HG03025 (cell line): ENCODE measurements around the gene SIGLEC6.

Source experiments
- ATAC-seq: cut with Tn5 transposase; IDR thresholded peaks from one replicate; pipeline ENCODE4 v1.9.1; 2021; ENCODE audit warnings: mild to moderate bottlenecking, moderate library complexity; ENCODE audit not compliant: unreplicated experiment, low FRiP score

The SIGLEC6 gene

GRCh38 chr19:51478381-51479234 is 52.9 kb downstream of the SIGLEC6 start, which contains the start of gene CEACAM18:
TSS of gene CEACAM18 (plus strand) at chr19:51478539.
- ATAC-seq: no peak

DNA sequence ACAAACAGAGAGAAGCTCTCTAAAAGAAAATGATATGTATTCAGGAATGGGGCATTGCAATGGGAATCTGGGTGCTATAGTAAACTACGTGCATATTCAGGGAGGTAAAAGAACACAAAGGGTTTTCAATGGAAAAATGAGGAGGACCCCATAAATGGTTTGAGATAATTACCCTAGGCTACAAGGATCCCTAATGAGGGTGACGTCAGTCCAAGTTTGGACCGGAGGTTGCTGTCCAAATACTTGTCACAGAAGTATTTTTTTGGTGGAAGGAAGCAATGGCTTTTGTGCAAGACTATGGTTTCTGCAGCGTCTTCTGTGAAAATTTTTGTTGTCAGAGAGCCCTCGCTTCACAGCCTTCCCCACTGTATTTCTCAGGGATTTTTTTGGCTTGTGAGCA is 54.1 kb downstream of the SIGLEC6 start:
- no peak for ATAC-seq

DNA sequence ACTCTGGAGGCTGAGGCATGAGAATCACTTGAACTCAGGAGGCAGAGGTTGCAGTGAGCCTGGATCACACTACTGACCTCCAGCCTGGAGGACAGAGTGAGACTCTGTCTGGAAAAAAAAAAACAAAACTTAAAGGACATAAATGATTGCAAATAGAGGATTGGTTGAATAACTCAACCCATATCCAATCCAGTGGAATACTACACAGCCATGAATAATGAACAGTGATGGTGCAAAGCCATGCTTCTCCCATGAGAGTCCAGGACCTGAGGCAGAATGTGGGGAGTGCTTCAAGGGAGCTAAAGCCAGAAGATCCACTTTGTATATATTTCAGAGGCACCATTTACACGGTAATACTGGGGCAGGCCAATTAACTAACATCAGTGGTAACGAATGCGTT is 55.3 kb downstream of the SIGLEC6 start:
- ATAC-seq: no peak

- no peak for ATAC-seq
These were observed 58.3 kb downstream of the SIGLEC6 start for GRCh38 chr19:51473009-51473707.

- no peak for ATAC-seq
These were observed 58.9 kb downstream of the SIGLEC6 start for GRCh38 chr19:51472607-51473006.

GRCh38 chr19:51471527-51471926 is 59.9 kb downstream of the SIGLEC6 start:
- no peak for ATAC-seq

- no peak for ATAC-seq
These were observed 60.5 kb downstream of the SIGLEC6 start for GRCh38 chr19:51470966-51471365.

DNA sequence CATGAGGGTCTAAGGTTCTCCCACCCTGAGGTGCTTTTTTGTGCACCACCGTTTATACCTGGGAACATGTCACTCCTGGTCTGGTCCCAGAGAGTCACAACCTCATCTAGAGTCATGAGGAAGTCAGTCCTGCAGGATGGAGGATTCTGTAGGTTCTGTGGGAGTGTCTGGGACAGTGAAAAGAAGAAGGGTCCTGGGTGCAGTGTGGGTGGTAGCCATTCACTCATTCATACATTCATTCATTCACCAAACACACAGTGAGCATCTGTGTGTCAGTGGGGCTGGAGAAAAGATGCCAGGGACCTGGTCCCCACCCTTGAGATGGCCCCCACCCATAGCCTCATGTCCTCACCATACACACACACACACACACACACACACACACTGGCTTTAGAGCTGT is 61.8 kb downstream of the SIGLEC6 start:
- no peak for ATAC-seq

DNA sequence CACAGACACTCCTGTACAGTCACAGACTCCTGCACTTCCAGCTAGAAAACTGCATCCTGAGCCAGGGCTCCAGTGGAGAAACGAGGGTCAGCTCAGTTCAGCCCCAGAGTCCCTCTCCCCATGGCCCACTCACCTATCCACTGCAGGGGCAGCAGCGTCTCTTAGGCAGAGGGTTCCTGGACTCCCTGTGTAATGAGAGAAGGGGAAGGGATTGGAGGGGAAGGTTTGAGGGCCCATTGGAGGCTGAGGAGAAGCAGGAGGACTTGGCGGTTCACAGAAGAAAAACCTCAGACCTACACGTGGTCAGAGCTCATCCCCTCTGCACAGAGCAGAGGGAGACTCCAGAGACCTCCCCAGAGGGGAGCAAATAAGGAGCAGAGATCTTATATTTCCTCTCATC is 62.3 kb downstream of the SIGLEC6 start:
- ATAC-seq: no peak

- no peak for ATAC-seq
These were observed 62.9 kb downstream of the SIGLEC6 start for GRCh38 chr19:51468545-51468920.

GRCh38 chr19:51467864-51468544 is 63.5 kb downstream of the SIGLEC6 start:
- no peak for ATAC-seq
